Kidney (tissue), 14 donors: ENCODE results near the gene FMN2. TPM values are rescaled to one million over a fixed set of nuclear protein-coding genes. Genes with fewer than 3 reads are reported as not detected.
"Not testable (repeated sequence)": the region's sequence is repeated elsewhere in the genome, so short reads cannot be mapped to it uniquely, and the experiment has no call there.

Experiments used
- DNase-seq, 5 donors: peaks; one replicate each; pipeline ENCODE4 v3.0.0-alpha.2; 2013 to 2020
- FAIRE-seq: peaks from 2 replicates; lab custom pipeline; 2012; peaks lifted over from hg19 to GRCh38; lab: Jason Lieb, UNC
- H3K27ac ChIP-seq, 2 donors: one replicate each; pipeline ENCODE4 v1.7.0; 2013; ENCODE audit warnings: low read depth in 2 of 2, low read length in 2 of 2, inconsistent platforms in 1 of 2
- H3K27me3 ChIP-seq: one replicate; pipeline ENCODE4 v1.7.1; 2013; ENCODE audit warnings: low read length, inconsistent platforms; ENCODE audit not compliant: control insufficient read depth, insufficient read depth
- H3K36me3 ChIP-seq, 3 donors: one replicate each; pipeline versions ENCODE4 v1.7.0 to v1.7.1; 2013; ENCODE audit warnings: low read length in 3 of 3, control low read depth in 1 of 3, inconsistent platforms in 1 of 3; ENCODE audit not compliant: insufficient read depth in 3 of 3, control insufficient read depth in 2 of 3
- H3K4me1 ChIP-seq, 3 donors: one replicate each; pipeline versions ENCODE4 v1.7.0 to v1.7.1; 2013; ENCODE audit warnings: low read length in 3 of 3, inconsistent platforms in 1 of 3, low read depth in 1 of 3; ENCODE audit not compliant: control insufficient read depth in 2 of 3, insufficient read depth in 2 of 3
- H3K4me3 ChIP-seq, 3 donors: one replicate each; pipeline versions ENCODE4 v1.7.0 to v1.8.1; 2013; ENCODE audit warnings: low read length in 3 of 3, control low read depth in 1 of 3, inconsistent platforms in 1 of 3
- H3K9ac ChIP-seq, 3 donors: one replicate each; pipeline versions ENCODE4 v1.7.0 to v1.7.1; 2013; ENCODE audit warnings: low read length in 3 of 3, control low read depth in 1 of 3, inconsistent platforms in 1 of 3
- H3K9me3 ChIP-seq, 3 donors: one replicate each; pipeline versions ENCODE4 v1.7.0 to v1.7.1; 2013; ENCODE audit warnings: low read length in 3 of 3, control low read depth in 1 of 3, inconsistent platforms in 1 of 3; ENCODE audit not compliant: control insufficient read depth in 2 of 3, insufficient read depth in 1 of 3
- CTCF ChIP-seq: IDR thresholded peaks from 3 replicates; pipeline ENCODE4 v1.5.1; 2012; ENCODE audit warnings: mild to moderate bottlenecking, moderate library complexity, borderline replicate concordance; ENCODE audit not compliant: insufficient read depth; ENCODE audit errors: extremely low read depth
- intact Hi-C: fragments of 100-400 bp; cut with DNase I; formaldehyde crosslinking; loops from one replicate; pipeline ENCODE4 v1.11.1; 2022
- polyA plus RNA-seq: library from polyadenylated mRNA; stranded (reverse); fragments of 350-450 nt; fragmentation: Illumina TruSeq; extraction: RNeasy Lipid Tissue Mini Kit (QIAGEN cat#74804); gene quantifications from one replicate; pipeline ENCODE4 v1.2.3, GENCODE V29; 2014; ENCODE audit warnings: low read depth, low replicate concordance; ENCODE audit not compliant: insufficient read depth
- total RNA-seq: library from RNA; stranded (reverse); fragmentation: NEBNext Ultra II Directional; extraction: Animal tissue kit (Norgen Biotek cat#: 25700); gene quantifications from one replicate; pipeline ENCODE4 v1.2.1, GENCODE V29; 2021
- donor health status: control.
- donor health status: control.
- donor health status: control.
- donor health status: control.
- donor health status: control.
- donor health status: DM: yes; HTN: yes; CAD: no.
- donor health status: Normal renal cell carcinoma (clear cell type).

FMN2 gene
- total and polyA plus RNA-seq, 2 donors from 2014 or later: 0.06 to 3.4 TPM

GRCh38 chr1:240256836-240257503, 165.3 kb downstream of the FMN2 start:
- Histone ChIP-seq H3K9ac (no peak overlapping the region), H3K36me3 (no peaks in the 10 kb centered on the region), H3K27me3 (no peaks in the 10 kb centered on the region), H3K4me3 (no peak overlapping the region), H3K27ac (no peak overlapping the region), H3K9me3 (peaks cover 0 to 5% (median 0%) of the 10 kb centered on the region in 3 donors), H3K4me1 (no peaks in the 10 kb centered on the region)
- no peak for TF ChIP-seq CTCF
- no peak for FAIRE-seq
- no peak for DNase-seq
- intact Hi-C loops: no loop called here

GRCh38 chr1:240258910-240259309, 167.2 kb downstream of the FMN2 start:
- Histone ChIP-seq H3K36me3 (no peaks in the 10 kb centered on the region), H3K4me3 (no peak overlapping the region), H3K27ac (no peak overlapping the region), H3K4me1 (no peaks in the 10 kb centered on the region), H3K9ac (no peak overlapping the region), H3K9me3 (peaks cover 0 to 5% (median 0%) of the 10 kb centered on the region in 3 donors), H3K27me3 (no peaks in the 10 kb centered on the region)
- no peak for TF ChIP-seq CTCF
- no peak for FAIRE-seq
- no peak for DNase-seq
- intact Hi-C loops: no loop called here

GRCh38 chr1:240264494-240264893, 172.8 kb downstream of the FMN2 start:
- intact Hi-C loops, H3K9ac ChIP-seq, H3K27me3 ChIP-seq, DNase-seq, H3K4me1 ChIP-seq, H3K4me3 ChIP-seq, H3K9me3 ChIP-seq, H3K27ac ChIP-seq, FAIRE-seq, H3K36me3 ChIP-seq: not testable (repeated sequence)

GRCh38 chr1:240271081-240271480, 179.4 kb downstream of the FMN2 start:
- H3K9me3 ChIP-seq: peaks cover 0 to 2% (median 0%) of the 10 kb centered on the region in 3 donors
- H3K4me3 ChIP-seq: no peak overlapping the region
- no peaks in the 10 kb centered on the region for H3K36me3 ChIP-seq
- H3K27me3 ChIP-seq: no peaks in the 10 kb centered on the region
- no peaks in the 10 kb centered on the region for H3K4me1 ChIP-seq
- H3K9ac ChIP-seq: no peak overlapping the region
- H3K27ac ChIP-seq: no peak overlapping the region
- DNase-seq: no peak
- no peak for FAIRE-seq
- intact Hi-C loops: no loop called here
- TF ChIP-seq CTCF: no peak
